Lung (tissue), 12 donors: ENCODE data around the gene BMS1. TPM values are rescaled to one million over a fixed set of nuclear protein-coding genes. Genes with fewer than 3 reads are reported as not detected.

Source experiments
- ATAC-seq: fragments of 200-7000 bp; cut with Tn5 transposase; one replicate; pipeline ENCODE4 v1.9.1; 2020; ENCODE audit warnings: moderate number of reproducible peaks; ENCODE audit not compliant: insufficient read depth, low FRiP score
- DNase-seq, 3 donors: peaks; one replicate each; pipeline ENCODE4 v3.0.0-alpha.2; 2013 to 2017
- H3K27ac ChIP-seq, 2 donors: one replicate each; pipeline ENCODE4 v1.5.1; 2013; ENCODE audit warnings: mild to moderate bottlenecking in 2 of 2, moderate library complexity in 2 of 2, control low read depth in 1 of 2, inconsistent platforms in 1 of 2, low read depth in 1 of 2, low read length in 1 of 2
- H3K27me3 ChIP-seq, 3 donors: one replicate each; pipeline ENCODE4 v1.5.1; 2013; ENCODE audit warnings: low read length in 2 of 3; ENCODE audit not compliant: control insufficient read depth in 3 of 3, insufficient read depth in 3 of 3
- H3K36me3 ChIP-seq, 4 donors: one replicate each; pipeline ENCODE4 v1.5.1; 2013; ENCODE audit warnings: low read length in 4 of 4, mild to moderate bottlenecking in 1 of 4, moderate library complexity in 1 of 4; ENCODE audit not compliant: control insufficient read depth in 4 of 4, insufficient read depth in 4 of 4
- H3K4me1 ChIP-seq, 5 donors: one replicate each; pipeline ENCODE4 v1.5.1; 2013; ENCODE audit warnings: low read length in 5 of 5, mild to moderate bottlenecking in 2 of 5, moderate library complexity in 1 of 5; ENCODE audit not compliant: control insufficient read depth in 5 of 5, insufficient read depth in 5 of 5
- H3K4me3 ChIP-seq: one replicate; pipeline ENCODE4 v1.5.1; 2013; ENCODE audit warnings: mild to moderate bottlenecking, control low read depth, moderate library complexity
- H3K9ac ChIP-seq, 2 donors: one replicate each; pipeline ENCODE4 v1.5.1; 2013; ENCODE audit warnings: low read length in 2 of 2, control low read depth in 1 of 2; ENCODE audit not compliant: insufficient read depth in 1 of 2
- H3K9me3 ChIP-seq, 4 donors: one replicate each; pipeline ENCODE4 v1.5.1; 2013; ENCODE audit warnings: low read length in 3 of 4, mild to moderate bottlenecking in 1 of 4, moderate library complexity in 1 of 4; ENCODE audit not compliant: control insufficient read depth in 4 of 4, insufficient read depth in 3 of 4
- WGBS, 2 donors: extraction: QIAGEN DNeasy Blood & Tissue Kit; methylation state at CpG; one replicate each; pipeline ENCODE4 v1.1.7; 2013; 5-methylcytosine and 5-hydroxymethylcytosine counted together
- polyA plus RNA-seq, 2 donors: library from polyadenylated mRNA; stranded (reverse); fragments of 200-250 nt; gene quantifications; one replicate each; pipeline ENCODE4 v1.2.1, GENCODE V29; 2013
- total RNA-seq, 2 donors: library from RNA; depleted of rRNA in 1 of 2; stranded (reverse); fragments of >200 nt in 1 of 2; gene quantifications; one replicate each; pipeline ENCODE4 v1.2.1, GENCODE V29; 2014 to 2021
- TF ChIP-seq, protein P1 (sequence below): IDR thresholded peaks from 2 replicates; pipeline ENCODE4 v1.5.1; 2012; ENCODE audit warnings: mild to moderate bottlenecking; ENCODE audit errors: control extremely low read depth, extremely low read depth
- donor health status: control.
- donor health status: control.
- donor health status: Bipolar disorder and iron deficiency.
- donor health status: healthy.
- donor health status: DM: yes; HTN: yes; CAD: no.

BMS1 gene
- total and polyA plus RNA-seq, 4 donors = 6.7 to 15.6 (median 13.8) TPM

- 66 to 69% methylated on average over 10 of the region's 10 CpGs for WGBS, 2 donors
- no peak overlapping the region for H3K27ac ChIP-seq
- no peak overlapping the region for H3K4me3 ChIP-seq
- TF ChIP-seq, protein P1, sequence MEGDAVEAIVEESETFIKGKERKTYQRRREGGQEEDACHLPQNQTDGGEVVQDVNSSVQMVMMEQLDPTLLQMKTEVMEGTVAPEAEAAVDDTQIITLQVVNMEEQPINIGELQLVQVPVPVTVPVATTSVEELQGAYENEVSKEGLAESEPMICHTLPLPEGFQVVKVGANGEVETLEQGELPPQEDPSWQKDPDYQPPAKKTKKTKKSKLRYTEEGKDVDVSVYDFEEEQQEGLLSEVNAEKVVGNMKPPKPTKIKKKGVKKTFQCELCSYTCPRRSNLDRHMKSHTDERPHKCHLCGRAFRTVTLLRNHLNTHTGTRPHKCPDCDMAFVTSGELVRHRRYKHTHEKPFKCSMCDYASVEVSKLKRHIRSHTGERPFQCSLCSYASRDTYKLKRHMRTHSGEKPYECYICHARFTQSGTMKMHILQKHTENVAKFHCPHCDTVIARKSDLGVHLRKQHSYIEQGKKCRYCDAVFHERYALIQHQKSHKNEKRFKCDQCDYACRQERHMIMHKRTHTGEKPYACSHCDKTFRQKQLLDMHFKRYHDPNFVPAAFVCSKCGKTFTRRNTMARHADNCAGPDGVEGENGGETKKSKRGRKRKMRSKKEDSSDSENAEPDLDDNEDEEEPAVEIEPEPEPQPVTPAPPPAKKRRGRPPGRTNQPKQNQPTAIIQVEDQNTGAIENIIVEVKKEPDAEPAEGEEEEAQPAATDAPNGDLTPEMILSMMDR = no peak
- ATAC-seq (no peak), DNase-seq (no peak)
- H3K27me3 ChIP-seq = peaks cover 0 to 33% (median 16%) of the 10 kb centered on the region in 3 donors
- no peak overlapping the region for H3K9ac ChIP-seq
- no peaks in the 10 kb centered on the region for H3K36me3 ChIP-seq
- H3K4me1 ChIP-seq = peaks cover 0 to 14% (median 0%) of the 10 kb centered on the region in 5 donors
- peaks cover 0 to 6% (median 0%) of the 10 kb centered on the region in 4 donors for H3K9me3 ChIP-seq
These were observed 27.0 kb upstream of the BMS1 start for GRCh38 chr10:42755556-42756093.

DNA sequence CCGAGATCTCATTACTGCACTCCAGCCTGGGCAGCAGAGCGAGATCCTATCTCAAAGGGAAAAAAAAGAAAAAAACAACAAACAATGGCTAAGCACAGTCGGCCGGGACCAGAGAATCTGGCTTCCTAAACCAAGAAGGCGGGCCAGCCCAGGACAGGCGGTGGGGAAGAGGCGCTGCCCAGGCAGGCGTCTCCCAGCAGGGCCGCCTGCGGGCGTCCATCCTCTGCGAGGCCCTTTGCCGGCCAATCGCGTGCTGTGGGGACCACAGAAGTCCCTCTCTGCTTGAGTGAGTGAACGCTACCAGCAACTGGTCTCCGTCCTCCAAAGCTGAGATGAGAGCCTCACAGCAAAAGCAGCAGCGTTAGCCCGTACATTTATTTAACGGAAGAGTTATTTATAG, 14.7 kb upstream of the BMS1 start:
- TF ChIP-seq, protein P1 = no peak
- Histone ChIP-seq H3K27ac (no peak overlapping the region), H3K4me1 (no peaks in the 10 kb centered on the region), H3K4me3 (no peak overlapping the region), H3K27me3 (no peaks in the 10 kb centered on the region), H3K9me3 (peaks cover 0 to 7% (median 0%) of the 10 kb centered on the region in 4 donors), H3K36me3 (no peaks in the 10 kb centered on the region), H3K9ac (no peak overlapping the region)
- 83 to 87% methylated on average over 20 of the region's 20 CpGs for WGBS, 2 donors
- ATAC-seq (no peak), DNase-seq (no peak)

DNA sequence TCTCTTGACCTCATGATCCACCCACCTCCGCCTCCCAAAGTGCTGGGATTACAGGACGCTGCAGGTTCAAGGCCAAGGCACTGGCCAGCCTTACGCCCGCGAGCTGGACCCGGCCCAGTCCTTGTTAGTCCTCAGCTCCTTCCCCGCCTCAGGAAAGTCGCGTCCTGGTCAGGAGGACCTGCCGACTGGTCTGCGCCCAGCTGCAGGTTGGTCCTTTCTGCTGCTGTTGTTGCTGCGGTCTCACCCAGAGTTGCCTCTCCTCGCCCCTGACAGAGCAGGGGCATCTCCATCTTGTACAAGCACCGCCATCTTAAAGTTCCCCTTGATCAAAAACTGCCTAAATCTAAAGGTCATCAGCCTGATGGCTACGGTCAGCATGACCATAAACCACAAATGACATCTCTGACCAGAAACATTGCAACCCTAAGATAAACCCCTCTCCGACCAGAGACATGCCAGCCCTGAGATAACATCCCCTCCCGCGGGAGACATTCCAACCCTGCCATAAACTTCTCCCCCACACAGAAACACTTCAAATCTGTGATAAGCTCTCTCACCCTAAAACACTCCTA, 13.9 kb upstream of the BMS1 start:
- ATAC-seq (no peak), DNase-seq (no peak)
- H3K4me3 ChIP-seq = no peak overlapping the region
- no peaks in the 10 kb centered on the region for H3K27me3 ChIP-seq
- H3K27ac ChIP-seq = no peak overlapping the region
- H3K9ac ChIP-seq = no peak overlapping the region
- no peaks in the 10 kb centered on the region for H3K4me1 ChIP-seq
- TF ChIP-seq, protein P1 = no peak
- H3K36me3 ChIP-seq = no peaks in the 10 kb centered on the region
- 94 to 95% methylated on average over 18 of the region's 18 CpGs for WGBS, 2 donors
- peaks cover 0 to 7% (median 0%) of the 10 kb centered on the region in 4 donors for H3K9me3 ChIP-seq
